ENCODE data around the gene MYL11. TPM values are rescaled to one million over a fixed set of nuclear protein-coding genes. Genes with fewer than 3 reads are reported as not detected.

MYL11 gene
- total and polyA plus RNA-seq, 4 donors, result 0.70 TPM; not detected in 3

DNA sequence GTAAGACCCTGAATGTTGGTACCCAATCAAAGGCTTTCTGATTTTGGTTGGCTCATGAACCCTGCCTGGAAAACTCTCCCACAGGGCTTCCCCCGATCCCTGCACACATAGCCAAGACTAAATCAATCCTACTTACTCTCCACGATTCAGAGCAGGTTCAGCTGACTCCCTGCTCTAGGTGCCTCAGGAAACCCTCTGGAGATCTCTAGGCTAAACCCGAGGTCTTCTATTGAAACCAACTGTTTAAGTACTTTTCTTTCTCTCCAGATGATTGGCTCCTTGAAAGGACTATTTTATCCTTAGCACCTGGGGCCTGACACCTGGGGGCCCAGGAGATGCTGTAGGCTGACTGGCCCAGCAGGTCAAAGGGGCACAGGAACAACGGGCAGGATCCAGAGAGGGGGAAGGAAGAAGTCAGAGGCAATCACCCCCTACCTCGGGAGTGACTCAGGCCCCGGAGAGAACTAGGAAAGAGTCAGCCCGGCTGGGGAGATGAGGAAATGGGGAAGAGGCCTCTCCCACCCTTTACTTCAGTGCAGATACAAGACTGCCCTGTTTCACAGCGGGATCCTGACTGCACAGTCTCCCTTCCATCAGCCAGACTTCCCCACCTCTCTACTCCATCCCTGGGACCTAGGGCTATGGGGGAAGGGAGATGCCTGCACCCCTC lies 6.3 kb upstream of the MYL11 start:
- WGBS, result 10% methylated on average over 8 of the region's 8 CpGs
- H3K9ac ChIP-seq (ENCODE audit: low read depth in 1 of 2, low read length in 2 of 2), result peak overlapping the region; percentile 16 to 66
- no peaks in the 10 kb centered on the region for H3K27me3 ChIP-seq (ENCODE audit: control insufficient read depth in 4 of 4, insufficient read depth in 4 of 4, low read length in 3 of 4)
- peaks cover 3 to 9% (median 7%) of the 10 kb centered on the region in 4 donors for H3K36me3 ChIP-seq (ENCODE audit: control insufficient read depth in 4 of 4, insufficient read depth in 3 of 4, low read depth in 1 of 4, low read length in 3 of 4)
- peak overlapping the region; percentile 29 to 59 for H3K27ac ChIP-seq (ENCODE audit: low read depth in 1 of 2, low read length in 2 of 2)
- TF ChIP-seq, protein P1, sequence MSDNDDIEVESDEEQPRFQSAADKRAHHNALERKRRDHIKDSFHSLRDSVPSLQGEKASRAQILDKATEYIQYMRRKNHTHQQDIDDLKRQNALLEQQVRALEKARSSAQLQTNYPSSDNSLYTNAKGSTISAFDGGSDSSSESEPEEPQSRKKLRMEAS (IDR thresholded peaks at IDR 0.05), result no peak
- TF ChIP-seq GABPA (IDR thresholded peaks at IDR 0.05 in 1 of 2, conservative IDR thresholded peaks at IDR 0.05 in 1 of 2) (no peak), NR2F2 (IDR thresholded peaks at IDR 0.05) (no peak)
- no peak for DNase-seq (ENCODE audit: low spot score)
- no peaks in the 10 kb centered on the region for H3K9me3 ChIP-seq (ENCODE audit: control insufficient read depth in 4 of 4, low read length in 3 of 4)
- peaks cover 0 to 35% (median 29%) of the 10 kb centered on the region in 4 donors for H3K4me1 ChIP-seq (ENCODE audit: control insufficient read depth in 4 of 4, insufficient read depth in 4 of 4, low read length in 3 of 4)
- peak overlapping the region; percentile 66 to 81 (median 68) for H3K4me3 ChIP-seq (ENCODE audit: low read depth in 1 of 3, low read length in 3 of 3)

DNA sequence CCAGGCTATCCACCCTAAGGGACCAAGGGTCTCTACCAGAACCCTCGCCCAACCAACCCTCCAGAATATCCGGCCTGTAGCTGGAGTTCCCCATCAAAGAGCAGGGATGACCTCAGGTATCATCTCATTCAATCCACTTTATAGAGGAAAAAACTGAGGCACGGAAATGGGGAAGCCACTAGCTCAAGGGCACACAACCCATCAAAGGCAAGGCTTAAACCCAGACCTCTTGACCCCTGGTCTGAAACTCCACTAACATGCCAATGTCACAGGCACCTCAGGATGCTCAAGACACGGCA lies 5.9 kb upstream of the MYL11 start:
- TF ChIP-seq RAD21 (IDR thresholded peaks at IDR 0.05) (no peak), CTCF (IDR thresholded peaks at IDR 0.05; ENCODE audit: low read depth, low read length, missing input control) (no peak), ZBTB33 (IDR thresholded peaks at IDR 0.05) (no peak), RXRA (IDR thresholded peaks at IDR 0.05) (no peak), FOXA1 (IDR thresholded peaks at IDR 0.05) (no peak), JUND (IDR thresholded peaks at IDR 0.05) (no peak), NR2F2 (IDR thresholded peaks at IDR 0.05) (no peak), HNF4A (conservative IDR thresholded peaks at IDR 0.05) (peak in 1 of 2 donors; percentile 10)
- peaks cover 0 to 35% (median 29%) of the 10 kb centered on the region in 4 donors for H3K4me1 ChIP-seq (ENCODE audit: control insufficient read depth in 4 of 4, insufficient read depth in 4 of 4, low read length in 3 of 4)
- H3K9ac ChIP-seq (ENCODE audit: low read depth in 1 of 2, low read length in 2 of 2), result peak overlapping the region; percentile 16 to 66
- peaks cover 3 to 8% (median 7%) of the 10 kb centered on the region in 4 donors for H3K36me3 ChIP-seq (ENCODE audit: control insufficient read depth in 4 of 4, insufficient read depth in 3 of 4, low read depth in 1 of 4, low read length in 3 of 4)
- H3K9me3 ChIP-seq (ENCODE audit: control insufficient read depth in 4 of 4, low read length in 3 of 4), result no peaks in the 10 kb centered on the region
- no peak for DNase-seq (ENCODE audit: low spot score)
- H3K27ac ChIP-seq (ENCODE audit: low read depth in 1 of 2, low read length in 2 of 2), result peak overlapping the region; percentile 29 to 59
- peak overlapping the region; percentile 66 to 81 (median 68) for H3K4me3 ChIP-seq (ENCODE audit: low read depth in 1 of 3, low read length in 3 of 3)
- H3K27me3 ChIP-seq (ENCODE audit: control insufficient read depth in 4 of 4, insufficient read depth in 4 of 4, low read length in 3 of 4), result no peaks in the 10 kb centered on the region
- 19% methylated on average over 4 of the region's 4 CpGs for WGBS

GRCh38 chr16:30369091-30369937 lies 5.3 kb upstream of the MYL11 start:
- no peak for DNase-seq (ENCODE audit: low spot score)
- H3K9ac ChIP-seq (ENCODE audit: low read depth in 1 of 2, low read length in 2 of 2), result peak overlapping the region; percentile 21 to 66
- TF ChIP-seq REST (IDR thresholded peaks at IDR 0.05), result no peak
- no peaks in the 10 kb centered on the region for H3K9me3 ChIP-seq (ENCODE audit: control insufficient read depth in 4 of 4, low read length in 3 of 4)
- peak overlapping the region; percentile 29 to 59 for H3K27ac ChIP-seq (ENCODE audit: low read depth in 1 of 2, low read length in 2 of 2)
- peaks cover 0 to 35% (median 29%) of the 10 kb centered on the region in 4 donors for H3K4me1 ChIP-seq (ENCODE audit: control insufficient read depth in 4 of 4, insufficient read depth in 4 of 4, low read length in 3 of 4)
- H3K27me3 ChIP-seq (ENCODE audit: control insufficient read depth in 4 of 4, insufficient read depth in 4 of 4, low read length in 3 of 4), result no peaks in the 10 kb centered on the region
- H3K36me3 ChIP-seq (ENCODE audit: control insufficient read depth in 4 of 4, insufficient read depth in 3 of 4, low read depth in 1 of 4, low read length in 3 of 4), result peaks cover 3 to 8% (median 7%) of the 10 kb centered on the region in 4 donors
- peak overlapping the region; percentile 66 to 81 (median 68) for H3K4me3 ChIP-seq (ENCODE audit: low read depth in 1 of 3, low read length in 3 of 3)
- 2% methylated on average over 45 of the region's 45 CpGs for WGBS

Data from liver (tissue), 9 donors.